Limb (tissue), 2 donors: Measurements from ENCODE around the gene TMEM128.
"Not testable (repeated sequence)": the region's sequence is repeated elsewhere in the genome, so short reads cannot be mapped to it uniquely, and the experiment has no call there.

Experiments used
- DNase-seq, 2 donors: peaks; one replicate each; pipeline ENCODE4 v3.0.0-alpha.2; 2016; ENCODE audit errors: extremely low spot score in 2 of 2

TMEM128 gene

DNA sequence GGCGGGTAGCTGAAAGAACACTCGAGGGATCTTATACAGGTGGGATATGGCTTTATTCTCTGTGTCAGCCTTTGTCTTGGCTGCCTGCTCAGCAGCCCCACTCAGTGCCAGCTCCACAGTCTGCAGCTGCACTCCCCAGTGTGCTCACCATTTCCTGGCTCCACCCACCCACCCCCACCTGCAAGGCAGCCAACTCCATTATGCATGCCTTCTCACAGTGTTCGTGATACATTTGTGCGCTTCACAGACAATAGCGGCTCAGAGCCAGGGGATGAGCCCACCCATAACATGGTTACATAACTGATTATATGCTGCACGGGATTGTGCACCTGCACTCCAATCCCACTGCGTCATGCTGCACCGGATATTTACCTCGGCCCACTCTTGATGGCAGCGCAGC is 8.8 kb upstream of the TMEM128 start:
- no peak for DNase-seq

DNA sequence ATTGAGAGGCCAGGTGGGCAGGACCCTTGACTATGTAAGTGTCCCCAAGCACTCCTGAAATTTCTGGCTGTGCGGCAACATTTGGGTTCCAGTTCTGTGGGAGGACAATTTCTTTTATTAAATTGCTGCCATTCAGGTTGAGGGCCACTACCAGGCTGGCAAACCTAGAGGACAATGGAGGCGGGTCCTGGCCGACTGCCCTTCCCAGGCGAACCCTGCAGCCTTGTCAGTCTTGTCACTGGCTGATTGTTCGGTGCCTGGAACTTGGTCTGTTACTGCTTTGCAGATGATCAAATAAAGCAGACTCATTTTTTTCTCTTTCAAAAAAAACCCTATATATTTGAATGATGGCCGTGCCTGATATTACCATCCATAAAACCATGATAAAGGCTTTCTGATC is 6.6 kb upstream of the TMEM128 start:
- no peak for DNase-seq

DNA sequence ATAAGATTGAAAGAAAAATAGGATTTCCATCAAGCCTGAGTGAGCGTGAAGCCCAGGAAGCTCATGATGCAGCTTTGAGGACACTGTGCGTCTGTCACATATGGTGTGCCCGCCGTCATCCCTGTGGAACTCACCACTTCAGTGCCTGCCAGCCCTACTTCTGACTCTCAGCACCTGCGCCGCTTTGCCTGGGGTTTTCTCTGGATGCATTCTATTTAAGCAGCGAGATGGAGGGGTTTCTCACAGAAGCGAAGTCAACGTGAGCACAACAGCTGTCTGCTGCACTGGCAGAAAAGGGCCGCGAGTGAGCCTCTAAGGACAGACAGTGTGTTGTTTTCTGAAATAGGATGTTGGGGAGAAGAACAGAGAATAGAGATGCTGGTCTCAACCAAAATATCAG is 6.2 kb upstream of the TMEM128 start:
- DNase-seq: no peak

DNA sequence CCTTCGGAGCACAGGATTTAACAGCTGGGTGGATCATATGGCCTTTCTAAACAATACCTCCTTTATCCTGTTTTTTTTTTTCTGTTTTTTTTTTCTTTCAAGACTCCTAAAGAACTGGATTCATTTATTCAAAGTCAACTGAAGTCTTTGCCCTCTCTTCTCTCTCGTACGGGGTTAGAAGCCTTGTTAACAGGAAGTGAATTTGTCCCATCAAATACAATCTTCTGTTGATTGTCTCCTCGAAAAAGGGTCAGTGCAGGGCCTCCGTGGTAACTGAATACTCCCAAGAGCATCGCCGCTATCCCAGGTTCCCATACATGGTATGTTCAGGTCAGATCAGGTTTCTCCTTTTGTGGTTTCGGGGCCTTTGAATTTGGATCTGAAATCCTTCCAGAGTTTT is 1.8 kb upstream of the TMEM128 start:
- no peak for DNase-seq

DNA sequence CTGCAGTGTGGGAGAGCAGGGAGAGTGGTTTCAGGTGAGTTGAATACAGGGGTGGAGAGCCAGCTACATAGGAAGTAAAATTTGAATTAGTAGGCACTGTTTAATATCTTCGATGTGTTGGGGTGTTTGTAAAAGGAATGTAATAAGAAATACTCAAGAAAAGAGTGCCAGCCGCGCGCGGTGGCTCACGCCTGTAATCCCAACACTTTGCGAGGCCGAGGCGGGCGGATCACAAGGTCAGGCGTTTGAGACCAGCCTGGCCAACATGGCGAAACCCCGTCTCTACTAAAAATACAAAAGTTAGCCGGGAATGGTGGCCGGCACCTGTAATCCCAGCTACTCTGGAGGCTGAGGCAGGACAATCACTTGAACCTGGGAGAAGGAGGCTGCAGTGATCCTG is 1.3 kb upstream of the TMEM128 start:
- DNase-seq: not testable (repeated sequence)

DNA sequence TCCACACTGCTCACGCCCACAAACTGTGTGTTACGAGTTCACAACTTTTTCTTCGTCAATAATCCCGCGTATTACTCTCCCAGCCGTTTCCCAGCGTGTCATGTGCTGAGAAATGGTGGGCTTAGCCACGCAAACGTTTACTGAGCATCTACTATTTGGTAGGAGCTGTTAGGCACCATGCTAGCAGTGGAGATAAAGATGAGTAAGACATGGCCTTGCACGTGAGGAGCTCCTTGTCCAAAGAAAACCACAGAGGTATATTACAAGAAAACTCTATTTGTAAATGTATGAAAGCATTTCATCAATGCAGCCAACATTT is 821 bp upstream of the TMEM128 start:
- DNase-seq: no peak

DNA sequence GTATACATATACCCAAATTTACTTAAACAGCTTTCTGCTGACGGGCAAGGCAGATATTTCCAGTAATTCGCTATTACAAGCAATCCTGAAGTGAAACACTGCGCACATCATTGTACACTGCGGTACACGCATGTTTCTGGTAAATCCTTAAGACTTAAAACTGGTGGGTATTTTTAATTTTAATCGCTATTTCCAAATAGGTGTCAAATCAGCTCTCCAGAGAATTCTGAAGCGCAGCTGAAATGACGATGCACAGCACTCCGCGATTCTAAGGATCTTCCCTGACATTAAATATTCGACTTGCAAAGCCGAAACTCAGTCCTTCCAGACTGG is 361 bp downstream of the TMEM128 start:
- DNase-seq: no peak

DNA sequence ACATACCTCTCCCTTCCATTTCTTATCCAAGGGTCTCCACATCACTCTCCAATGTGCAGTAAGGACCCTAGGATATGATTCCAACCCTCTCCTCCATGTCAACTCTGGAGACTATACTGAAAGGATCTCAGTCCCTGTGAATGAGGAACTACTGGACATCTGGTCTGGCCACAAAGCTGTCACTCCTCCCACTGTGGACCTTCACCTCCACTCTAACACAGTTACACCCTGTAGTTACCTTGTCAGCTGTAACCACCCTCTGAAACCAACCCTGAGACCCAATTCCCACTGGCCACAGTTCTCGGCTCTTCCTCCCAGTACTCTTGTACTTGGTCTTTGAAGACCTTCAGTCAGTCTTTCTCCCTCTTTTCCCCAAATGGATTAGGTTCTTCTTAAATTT is 2.9 kb downstream of the TMEM128 start:
- DNase-seq: no peak

DNA sequence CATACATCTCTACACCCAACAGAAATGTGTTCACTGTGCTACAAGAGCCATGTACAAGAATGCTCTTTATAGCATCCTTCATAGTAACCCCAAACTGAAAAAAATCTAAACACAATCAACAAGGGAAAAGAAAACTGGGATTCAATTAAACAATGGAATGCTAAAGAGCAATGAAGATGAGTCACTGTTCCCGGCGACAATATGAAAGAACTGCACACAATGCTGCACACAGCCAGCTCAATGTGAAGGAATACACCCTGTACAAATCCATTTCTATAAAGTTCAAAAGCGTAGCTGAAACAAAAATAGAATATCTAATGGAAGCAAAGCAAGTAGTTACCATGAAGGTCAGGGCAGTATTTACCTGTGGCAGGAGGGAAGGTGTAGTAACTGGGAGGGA is 8.5 kb downstream of the TMEM128 start:
- not testable (repeated sequence) for DNase-seq

DNA sequence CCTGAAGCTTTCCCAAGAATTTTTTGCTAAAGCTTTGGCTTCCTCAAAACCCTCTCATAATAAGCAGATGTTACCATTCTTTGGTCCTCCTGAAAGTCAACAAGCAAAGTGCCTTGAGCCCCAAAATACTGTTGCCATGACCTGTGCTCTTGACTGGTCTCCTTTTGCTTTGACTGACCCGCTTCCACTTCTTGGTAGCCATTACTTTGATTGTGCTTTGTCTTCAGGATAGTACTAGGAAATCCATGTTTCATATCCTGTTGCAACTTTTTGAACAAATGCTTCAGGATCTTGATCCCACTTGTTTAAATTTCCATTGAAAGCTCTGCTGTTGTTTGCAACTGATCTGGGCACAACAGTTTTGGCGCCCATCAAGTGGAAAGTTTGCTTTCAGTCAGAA is 14.4 kb downstream of the TMEM128 start:
- DNase-seq: no peak

DNA sequence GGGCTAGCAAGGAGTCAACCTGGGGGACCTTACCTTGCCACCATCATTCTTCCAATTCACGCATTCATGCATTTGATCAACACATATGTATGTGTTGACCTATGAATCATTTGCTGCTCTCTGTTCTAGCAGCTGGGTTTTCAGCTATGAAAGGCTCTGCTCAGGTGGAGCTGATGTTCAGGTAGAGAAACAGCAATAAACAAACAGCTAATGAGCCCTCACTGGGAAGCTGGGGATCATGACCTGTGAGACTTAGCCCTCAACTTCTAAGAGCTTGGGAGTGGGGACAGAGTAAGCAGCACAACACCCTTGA is 19.7 kb downstream of the TMEM128 start:
- no peak for DNase-seq

DNA sequence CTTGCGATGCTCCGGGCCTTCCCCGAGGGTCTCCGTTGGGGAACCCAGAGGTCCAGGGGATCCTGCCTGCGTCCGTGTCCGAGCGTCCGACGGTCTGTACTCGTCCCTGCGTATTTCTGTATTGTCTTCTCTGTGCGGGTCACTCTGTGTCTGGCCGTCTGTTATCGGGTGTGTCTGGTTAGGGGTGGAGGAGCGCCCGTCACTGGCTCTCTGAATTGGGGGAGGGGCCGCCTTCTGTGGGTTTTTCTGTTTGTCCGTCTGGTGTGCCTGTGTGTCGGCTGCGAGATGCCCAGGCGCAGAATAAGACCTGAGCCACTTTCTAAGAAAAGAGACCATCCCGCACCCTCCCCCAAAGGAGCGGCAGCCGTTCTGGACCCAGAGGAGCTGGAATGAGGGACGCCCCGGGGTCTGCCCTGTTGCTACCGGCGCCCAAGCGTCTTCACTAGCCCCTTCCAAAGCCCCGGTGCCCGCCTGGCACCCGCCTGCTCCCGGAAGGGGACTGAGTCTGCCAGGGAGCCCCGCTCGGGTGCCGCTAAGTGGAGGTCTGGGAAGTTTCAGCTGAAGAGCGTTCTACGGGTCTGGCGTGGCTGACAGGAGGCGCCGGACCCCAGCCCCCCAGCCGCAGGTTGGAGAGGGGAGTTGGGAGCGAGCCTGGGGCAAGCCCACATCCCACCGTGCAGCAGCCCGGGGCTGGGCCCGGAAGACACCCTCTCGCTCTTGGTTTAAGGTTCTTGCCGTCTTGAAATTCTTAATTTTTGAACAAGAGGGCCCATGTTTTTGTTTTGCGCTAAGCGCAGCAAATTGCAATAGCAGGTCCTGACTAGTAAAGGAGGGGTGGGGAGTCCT is 20.3 kb downstream of the TMEM128 start:
- no peak for DNase-seq

DNA sequence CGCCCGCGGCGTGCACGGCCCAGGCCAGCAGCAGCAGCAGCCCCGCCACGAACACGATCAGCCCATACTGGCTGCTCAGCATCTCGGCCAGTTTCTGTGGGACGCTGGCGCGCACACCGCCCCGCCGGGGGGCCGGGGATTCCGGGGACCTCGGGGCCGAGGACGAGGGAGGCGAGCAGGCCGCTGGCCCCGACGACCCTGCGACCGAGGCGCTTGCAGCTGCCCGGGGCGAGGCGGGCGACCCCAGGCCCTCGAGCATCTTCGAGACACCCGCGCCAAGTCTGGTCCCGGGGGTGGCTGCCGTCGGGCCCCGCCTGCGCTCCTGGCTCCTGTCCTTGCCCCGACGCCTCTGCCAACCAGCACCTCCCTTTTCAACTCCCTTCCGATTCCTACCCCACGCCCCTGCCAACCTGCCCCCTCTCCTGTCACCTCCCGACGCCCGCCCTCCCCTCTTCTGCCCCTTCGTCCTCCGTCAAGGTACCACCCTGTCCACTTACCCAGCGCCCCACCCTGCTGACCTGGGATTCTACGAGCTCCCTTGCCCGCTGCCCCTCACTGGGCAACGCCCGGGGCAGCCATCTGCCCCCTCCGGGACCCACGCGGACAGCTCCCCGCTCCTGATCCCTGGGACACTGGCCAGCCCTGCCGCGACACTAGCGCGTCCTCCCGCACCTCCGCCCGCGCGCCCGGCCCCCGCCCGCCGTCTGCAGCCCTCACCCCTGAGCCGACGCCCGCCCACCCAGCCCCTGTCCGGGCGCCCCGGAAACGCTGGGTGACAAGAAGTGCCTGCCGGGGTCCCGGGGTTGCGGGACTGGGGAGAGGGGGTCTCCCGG is 21.2 kb downstream of the TMEM128 start, which contains the start of gene OTOP1:
TSS of gene OTOP1 (minus strand) at position 324 of the 833 bp plus-strand sequence. CDS start at position 259, 65 bp downstream.
- no peak for DNase-seq

DNA sequence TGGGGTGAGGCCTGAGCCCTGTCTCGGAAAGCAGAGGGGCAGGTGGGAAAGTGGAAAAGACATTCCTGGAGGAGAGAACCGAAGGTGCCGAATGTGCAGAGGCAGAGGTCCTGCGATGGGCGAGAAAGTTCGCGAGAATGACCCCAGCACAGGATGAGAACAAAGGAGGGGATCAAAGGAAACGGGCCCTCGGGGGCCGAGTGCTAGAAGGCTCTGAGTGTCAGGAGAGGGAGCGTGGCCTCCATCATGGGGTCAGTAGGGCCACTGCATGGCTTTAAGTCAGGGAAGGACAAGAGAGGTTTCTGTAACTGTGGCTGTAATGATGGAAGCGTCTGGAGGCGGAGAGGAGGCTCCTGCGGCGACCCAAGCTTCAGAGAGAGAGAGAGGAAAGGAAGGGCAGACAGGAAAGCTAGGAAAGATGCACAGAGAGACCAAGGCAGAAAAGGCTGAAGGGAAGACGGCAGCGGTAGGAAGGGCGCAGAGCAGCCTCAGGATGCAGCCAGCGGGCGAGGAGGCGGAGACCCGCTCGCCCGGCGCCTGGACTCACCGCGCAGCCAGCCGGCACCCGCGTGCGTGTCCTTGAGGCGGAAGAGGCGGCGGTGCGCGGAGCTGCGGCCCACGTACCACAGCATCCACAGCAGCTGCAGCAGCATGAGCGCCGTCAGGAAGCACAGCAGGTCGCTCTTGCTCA is 22.0 kb downstream of the TMEM128 start:
- no peak for DNase-seq

DNA sequence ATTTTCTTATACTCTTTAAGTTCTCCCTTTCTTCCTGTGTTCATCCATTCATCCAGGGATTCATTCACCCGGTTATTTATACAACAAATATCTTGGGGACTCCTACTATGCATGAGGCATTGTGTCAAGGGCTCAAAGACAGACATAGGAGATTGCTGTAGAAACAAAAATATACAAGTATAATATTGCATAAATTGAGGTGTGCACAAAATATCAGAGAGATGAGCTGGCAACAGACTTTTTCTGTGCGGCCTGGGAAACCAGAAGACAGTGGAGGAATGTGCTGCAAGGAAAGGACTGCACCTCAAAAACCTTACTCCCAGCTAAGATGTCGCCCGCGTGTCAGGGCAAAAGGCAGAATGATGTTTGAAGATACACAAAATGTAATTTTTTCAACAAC is 30.9 kb downstream of the TMEM128 start:
- no peak for DNase-seq

DNA sequence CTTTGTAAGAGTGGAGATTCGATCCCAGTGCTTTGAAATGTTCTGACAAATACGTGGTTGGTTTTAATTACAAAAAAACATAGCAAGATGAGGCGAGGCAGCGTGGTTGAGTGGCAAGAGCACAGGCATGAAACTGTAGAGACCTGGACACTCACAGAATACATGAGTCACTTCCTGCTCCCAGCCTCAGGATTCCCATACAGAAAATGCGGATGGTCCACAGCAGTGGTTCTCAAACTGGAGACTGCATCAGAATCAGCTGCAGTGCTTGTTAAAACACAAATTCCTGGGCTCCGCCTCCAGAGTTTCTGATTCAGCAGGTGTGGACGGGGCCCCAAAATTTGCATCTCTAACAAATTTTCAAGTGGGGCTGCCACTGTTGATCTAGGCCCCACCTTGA is 31.4 kb downstream of the TMEM128 start:
- DNase-seq: no peak

DNA sequence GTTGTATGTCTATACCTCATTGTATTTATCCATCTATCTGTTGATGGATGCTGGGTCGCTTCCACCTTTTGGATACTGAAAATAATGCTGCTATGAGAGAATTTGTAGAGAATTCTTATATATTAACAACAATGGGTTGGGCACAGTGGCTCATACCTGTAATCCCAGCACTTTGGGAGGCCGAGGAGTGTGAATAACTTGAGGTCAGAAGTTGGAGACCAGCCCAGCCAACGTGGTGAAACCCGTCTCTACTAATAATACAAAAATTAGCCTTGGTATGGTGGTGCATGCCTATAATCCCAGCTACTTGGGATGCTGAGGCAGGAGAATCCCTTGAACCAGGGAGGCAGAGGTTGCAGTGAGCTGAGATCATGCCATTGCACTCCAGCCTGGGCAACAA is 34.3 kb downstream of the TMEM128 start:
- DNase-seq: not testable (repeated sequence)

DNA sequence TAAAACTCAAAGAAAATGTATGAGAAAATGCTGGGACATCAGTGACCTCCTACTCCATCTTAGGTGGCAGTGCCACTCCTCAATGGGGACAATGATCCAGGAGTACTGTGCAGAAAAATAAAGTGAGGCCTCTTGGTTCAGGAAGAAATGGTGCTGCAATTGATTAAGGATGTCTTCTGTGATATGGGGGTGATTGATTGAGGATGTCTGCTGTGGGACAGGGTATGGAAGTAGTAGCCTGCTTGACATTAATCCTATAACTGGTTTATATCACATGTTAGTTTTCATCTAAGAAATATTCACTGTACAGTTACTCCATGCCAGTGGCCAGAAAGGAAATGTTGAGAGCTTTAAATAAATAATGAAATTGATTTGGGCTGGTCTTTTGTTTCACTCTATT is 41.8 kb downstream of the TMEM128 start:
- no peak for DNase-seq

DNA sequence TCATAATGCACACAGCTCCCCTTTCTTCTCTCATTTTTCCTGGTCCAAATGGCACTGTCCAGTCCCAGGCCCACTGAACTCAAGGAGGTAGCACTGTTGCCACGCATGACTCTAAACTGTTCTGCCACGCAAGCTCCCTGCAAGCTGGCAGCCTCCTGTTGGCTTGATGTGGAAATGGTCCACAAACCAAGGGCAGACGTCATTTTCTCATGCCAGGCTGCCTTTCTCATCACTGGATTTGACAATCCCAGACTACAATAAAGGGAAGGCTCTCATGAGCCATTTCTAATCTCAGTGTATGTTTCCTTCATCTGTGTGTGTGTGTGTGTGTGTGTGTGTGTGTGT is 43.6 kb downstream of the TMEM128 start:
- no peak for DNase-seq

DNA sequence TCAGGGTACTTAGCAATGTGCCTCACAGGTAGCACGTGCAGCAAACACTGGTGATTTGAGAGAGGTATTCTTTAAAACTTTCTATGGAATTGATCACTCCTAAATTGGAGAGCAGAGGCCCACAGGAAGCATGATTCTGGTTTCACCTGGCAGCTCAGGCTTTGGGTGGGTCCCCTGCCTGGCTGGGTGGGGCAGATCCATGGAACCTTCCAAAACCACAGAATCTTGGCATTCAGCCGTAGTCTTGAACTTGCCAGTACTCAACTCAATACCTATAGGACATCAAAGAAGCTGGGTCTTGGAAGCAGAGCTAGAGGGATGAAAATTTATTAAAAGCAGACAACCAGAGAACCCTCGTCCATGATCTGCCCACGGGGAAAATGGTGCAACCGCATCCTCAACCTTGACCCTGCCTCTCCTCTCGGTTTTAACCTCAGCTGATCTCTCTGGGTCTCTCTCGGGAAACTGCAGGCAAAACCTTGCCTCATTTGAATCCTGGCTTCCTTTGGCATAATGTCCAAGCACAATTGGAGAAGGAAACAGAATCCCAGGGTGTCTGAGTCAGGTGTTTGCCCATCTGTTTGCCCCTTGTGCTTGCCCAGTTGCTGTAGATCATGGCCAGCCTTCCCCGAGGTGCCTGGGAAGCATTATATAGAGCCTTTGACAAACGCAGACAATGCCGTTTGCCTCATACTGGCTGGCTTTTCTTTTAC is 44.2 kb downstream of the TMEM128 start:
- DNase-seq: no peak

DNA sequence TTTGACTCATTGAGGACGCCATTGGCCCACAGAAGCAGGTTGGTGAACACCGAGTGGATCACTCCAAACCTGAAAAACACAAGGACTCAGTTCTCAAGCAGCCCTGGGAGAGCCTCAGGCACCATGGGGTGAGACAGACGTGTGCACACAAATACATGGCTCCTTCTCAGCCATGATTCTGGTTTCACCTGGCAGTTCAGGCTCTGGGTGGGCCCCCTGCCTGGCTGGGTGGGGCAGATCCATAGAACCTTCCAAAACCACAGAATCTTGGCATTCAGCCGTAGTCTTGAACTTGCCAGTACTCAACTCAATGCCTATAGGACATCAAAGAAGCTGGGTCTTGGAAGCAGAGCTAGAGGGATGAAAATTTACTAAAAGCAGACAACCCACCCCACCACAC is 45.5 kb downstream of the TMEM128 start:
- no peak for DNase-seq

DNA sequence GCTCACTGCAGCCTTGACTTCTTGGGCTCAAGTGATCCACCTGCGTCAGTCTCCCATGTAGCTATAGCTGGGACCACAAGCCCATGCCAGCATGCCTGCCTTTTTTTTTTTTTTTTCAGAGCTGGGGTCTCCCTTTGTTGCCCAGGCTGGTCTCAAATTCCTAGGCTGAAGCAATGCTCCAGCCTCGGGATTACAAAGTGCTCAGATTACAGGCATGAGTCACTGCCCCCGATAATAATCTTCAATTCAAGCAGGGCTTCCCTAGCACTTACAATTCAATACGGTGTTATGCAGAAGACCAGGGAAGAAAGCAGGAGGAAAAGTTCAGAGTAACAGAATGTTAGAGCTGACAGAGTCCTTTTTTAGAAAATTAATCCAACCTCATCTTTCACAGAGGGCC is 47.4 kb downstream of the TMEM128 start:
- DNase-seq: no peak
